ENCODE measurements around the gene ANK3.

The ANK3 gene

GRCh38 chr10:60389413-60390025 is at the start of gene ANK3:
ANK3 (minus strand) TSS chr10:60389875; CDS start chr10:60389538, 337 bp downstream.
- in situ Hi-C loops (cut with MboI; ENCODE audit: low pct_unique_long_range_greater_than_20kb, low sequenced_read_pairs, unreplicated experiment) = no loop called here
- TF ChIP-seq CTCF (IDR thresholded peaks at IDR 0.05; ENCODE audit: extremely low read depth, insufficient read depth, missing control alignments) = no peak
- no peak for DNase-seq (ENCODE audit: low spot score)

- peak; percentile 65 for TF ChIP-seq CTCF (IDR thresholded peaks at IDR 0.05; ENCODE audit: extremely low read depth, insufficient read depth, missing control alignments)
- in situ Hi-C loops (cut with MboI; ENCODE audit: low pct_unique_long_range_greater_than_20kb, low sequenced_read_pairs, unreplicated experiment) = loop anchor here (10.0 to 25.0 kb wide), 2 partner anchors 200 to 347 kb away; no protein-coding TSS in a partner anchor
- peak; percentile 32 for DNase-seq (ENCODE audit: low spot score)
Measured at GRCh38 chr10:60434418-60435046, 44.9 kb upstream of the ANK3 start.

GRCh38 chr10:60433684-60434083 is 44.0 kb upstream of the ANK3 start:
- TF ChIP-seq CTCF (IDR thresholded peaks at IDR 0.05; ENCODE audit: extremely low read depth, insufficient read depth, missing control alignments) = no peak
- DNase-seq (ENCODE audit: low spot score) = no peak
- in situ Hi-C loops (cut with MboI; ENCODE audit: low pct_unique_long_range_greater_than_20kb, low sequenced_read_pairs, unreplicated experiment) = loop anchor here (10.0 to 25.0 kb wide), 2 partner anchors 199 to 346 kb away; no protein-coding TSS in a partner anchor

GRCh38 chr10:60430836-60431597 is 41.3 kb upstream of the ANK3 start:
- TF ChIP-seq CTCF (IDR thresholded peaks at IDR 0.05; ENCODE audit: extremely low read depth, insufficient read depth, missing control alignments) = no peak

DNA sequence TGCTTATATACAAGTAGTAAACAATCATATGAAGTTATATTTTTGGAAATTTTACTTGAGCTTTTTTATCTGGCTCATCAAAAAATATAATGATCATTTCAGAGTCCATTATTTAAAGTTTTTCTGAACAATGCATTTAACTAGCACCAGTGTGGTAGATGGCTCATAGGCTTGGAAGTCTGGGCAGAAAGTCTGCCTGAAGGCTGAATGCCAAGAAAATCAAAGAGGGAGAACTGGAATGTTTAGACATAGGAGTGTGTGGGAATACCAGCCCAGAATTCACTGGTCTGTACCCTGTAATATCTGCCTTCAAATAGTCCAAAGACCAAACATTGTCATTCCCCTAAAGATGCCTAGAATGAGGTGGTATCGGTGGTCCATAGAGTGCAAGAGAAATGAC is 40.3 kb upstream of the ANK3 start:
- in situ Hi-C loops (cut with MboI; ENCODE audit: low pct_unique_long_range_greater_than_20kb, low sequenced_read_pairs, unreplicated experiment) = loop anchor here (10.0 to 25.0 kb wide), 2 partner anchors 195 to 343 kb away; no protein-coding TSS in a partner anchor
- DNase-seq (ENCODE audit: low spot score) = no peak

More at GRCh38 chr10:60430836-60431597, 41.3 kb upstream of the ANK3 start:
- no peak for DNase-seq (ENCODE audit: low spot score)
- in situ Hi-C loops (cut with MboI; ENCODE audit: low pct_unique_long_range_greater_than_20kb, low sequenced_read_pairs, unreplicated experiment) = loop anchor here (10.0 to 25.0 kb wide), 2 partner anchors 196 to 344 kb away; no protein-coding TSS in a partner anchor

More for the DNA sequence above, 40.3 kb upstream of the ANK3 start:
- TF ChIP-seq CTCF (IDR thresholded peaks at IDR 0.05; ENCODE audit: extremely low read depth, insufficient read depth, missing control alignments) = no peak

Data from GM13977 (cell line).